ENCODE data around the gene RFX2.

The RFX2 gene

GRCh38 chr19:6133231-6133630, 22.9 kb upstream of the RFX2 start:
- in situ Hi-C loops (cut with HindIII; ENCODE audit: low sequenced_read_pairs), result no loop called here
- no peak for TF ChIP-seq CTCF (IDR thresholded peaks at IDR 0.05; ENCODE audit: low read depth, low read length, missing control alignments)
- DNase-seq (ENCODE audit: low read depth), result no peak
- H3K4me3 ChIP-seq (ENCODE audit: low read depth, low read length), result no peak overlapping the region

- H3K4me3 ChIP-seq (ENCODE audit: low read depth, low read length), result no peak overlapping the region
- in situ Hi-C loops (cut with HindIII; ENCODE audit: low sequenced_read_pairs), result no loop called here
- TF ChIP-seq CTCF (IDR thresholded peaks at IDR 0.05; ENCODE audit: low read depth, low read length, missing control alignments), result no peak
- no peak for DNase-seq (ENCODE audit: low read depth)
Measured at GRCh38 chr19:6132482-6132881, 22.2 kb upstream of the RFX2 start.

GRCh38 chr19:6127716-6128335, 17.5 kb upstream of the RFX2 start:
- no peak for DNase-seq (ENCODE audit: low read depth)
- in situ Hi-C loops (cut with HindIII; ENCODE audit: low sequenced_read_pairs), result no loop called here
- no peak overlapping the region for H3K4me3 ChIP-seq (ENCODE audit: low read depth, low read length)
- no peak for TF ChIP-seq CTCF (IDR thresholded peaks at IDR 0.05; ENCODE audit: low read depth, low read length, missing control alignments)

DNA sequence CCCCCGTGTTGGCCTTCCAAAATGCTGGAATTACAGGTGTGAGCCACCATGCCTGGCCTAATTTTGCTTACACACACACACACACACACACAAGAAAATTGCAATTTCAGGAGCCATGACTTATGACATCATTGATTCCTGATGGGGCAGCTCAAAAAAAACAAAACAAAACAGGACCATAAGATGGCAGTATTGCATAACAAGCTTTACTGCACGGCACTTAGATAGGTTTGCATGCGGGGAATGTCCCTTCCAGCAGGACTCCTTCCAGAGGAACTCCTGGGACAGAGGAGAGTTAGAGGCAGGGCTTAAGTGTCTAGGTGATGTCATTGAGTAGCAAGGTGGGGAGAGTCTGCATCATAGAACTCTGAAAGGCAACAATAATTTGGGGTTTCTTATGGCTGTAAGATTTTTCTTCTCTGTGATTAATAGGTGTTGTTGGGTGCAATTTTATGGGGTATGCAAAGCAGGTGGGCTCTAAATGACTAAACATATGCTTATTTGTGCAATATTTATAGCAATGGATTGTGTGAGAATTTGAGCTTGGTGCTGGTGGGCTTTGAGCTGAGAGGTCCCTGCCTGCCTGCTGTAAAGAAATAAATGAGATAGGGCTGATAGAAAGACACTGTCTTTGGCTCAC, 16.2 kb upstream of the RFX2 start:
- TF ChIP-seq CTCF (IDR thresholded peaks at IDR 0.05; ENCODE audit: low read depth, low read length, missing control alignments), result peak; percentile 41
- peak; percentile 35 for DNase-seq (ENCODE audit: low read depth)
- in situ Hi-C loops (cut with HindIII; ENCODE audit: low sequenced_read_pairs), result no loop called here
- H3K4me3 ChIP-seq (ENCODE audit: low read depth, low read length), result no peak overlapping the region

DNA sequence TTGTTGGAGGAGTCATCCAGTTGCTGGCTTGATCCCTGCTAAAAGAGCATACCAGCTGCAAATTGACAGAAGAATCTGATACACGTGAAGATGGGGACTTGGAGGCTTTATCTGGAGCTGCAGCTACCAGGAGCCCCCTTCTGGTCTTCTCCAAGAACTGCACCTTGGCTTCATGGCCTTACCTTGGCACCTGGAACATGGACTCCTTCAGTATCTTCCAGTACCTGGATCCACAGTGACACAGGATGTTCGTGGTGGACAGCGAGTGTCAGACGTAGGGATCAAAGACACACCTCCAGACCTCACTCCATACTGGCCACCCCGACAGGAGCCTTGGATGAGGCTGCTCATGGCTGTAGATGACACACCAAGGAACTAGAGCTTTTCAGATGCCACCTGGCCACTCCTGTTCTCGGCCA, 15.3 kb upstream of the RFX2 start:
- in situ Hi-C loops (cut with HindIII; ENCODE audit: low sequenced_read_pairs), result no loop called here
- peak; percentile 97 for TF ChIP-seq CTCF (IDR thresholded peaks at IDR 0.05; ENCODE audit: low read depth, low read length, missing control alignments)
- DNase-seq (ENCODE audit: low read depth), result peak; percentile 62
- no peak overlapping the region for H3K4me3 ChIP-seq (ENCODE audit: low read depth, low read length)

DNA sequence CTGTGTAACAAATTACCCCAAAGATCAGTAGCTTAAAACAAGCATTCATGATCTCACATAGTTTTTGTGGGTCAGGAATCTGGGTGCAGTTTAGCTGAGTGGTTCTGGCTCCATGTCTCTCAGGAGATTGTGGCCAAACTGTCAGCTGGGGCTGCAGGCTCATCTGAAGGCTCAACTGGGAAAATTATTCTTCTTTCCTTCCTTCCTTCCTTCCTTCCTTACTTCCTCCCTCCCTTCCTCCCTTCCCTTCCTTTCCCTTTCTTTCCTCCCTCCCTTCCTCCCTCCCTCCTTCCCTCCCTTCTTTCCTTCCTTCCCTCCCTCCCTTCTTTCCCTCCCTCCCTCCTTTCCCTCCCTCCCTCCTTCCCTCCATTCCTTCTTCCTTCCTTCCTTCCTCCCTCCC, 8.7 kb upstream of the RFX2 start:
- in situ Hi-C loops (cut with HindIII; ENCODE audit: low sequenced_read_pairs), result no loop called here
- H3K4me3 ChIP-seq (ENCODE audit: low read depth, low read length), result no peak overlapping the region
- TF ChIP-seq CTCF (IDR thresholded peaks at IDR 0.05; ENCODE audit: low read depth, low read length, missing control alignments), result no peak
- no peak for DNase-seq (ENCODE audit: low read depth)
